Nephron progenitor cell (in vitro differentiated cells): ENCODE results near the gene SPATA20.

Experiments used
- DNase-seq: peaks from one replicate; pipeline ENCODE4 v3.0.0; 2021
- H3K27ac Mint-ChIP-seq: 2 replicates; pipeline ENCODE4 v1.8.0; 2021; ENCODE audit warnings: mild to moderate bottlenecking, moderate library complexity, mixed read lengths
- H3K27me3 Mint-ChIP-seq: 2 replicates; pipeline ENCODE4 v1.8.0; 2021; ENCODE audit warnings: mild to moderate bottlenecking, low read depth, mixed read lengths; ENCODE audit not compliant: poor library complexity
- H3K36me3 Mint-ChIP-seq: 2 replicates; pipeline ENCODE4 v1.8.0; 2021; ENCODE audit warnings: low read depth, mixed read lengths
- H3K4me1 Mint-ChIP-seq: 2 replicates; pipeline ENCODE4 v1.8.0; 2021; ENCODE audit warnings: mixed read lengths
- H3K4me3 Mint-ChIP-seq: 2 replicates; pipeline ENCODE4 v1.8.0; 2021; ENCODE audit warnings: mild to moderate bottlenecking, moderate library complexity, mixed read lengths
- H3K9me3 Mint-ChIP-seq: 2 replicates; pipeline ENCODE4 v1.8.0; 2021; ENCODE audit warnings: mild to moderate bottlenecking, moderate library complexity, mixed read lengths
- TF ChIP-seq, protein P1 (sequence below): fragments of 200-600 bp; sonication (generic); IDR thresholded peaks from 2 replicates; pipeline ENCODE4 v1.5.0; 2021; ENCODE audit warnings: antibody characterized with exemption

The SPATA20 gene

GRCh38 chr17:50579399-50579798 lies 32.4 kb downstream of the SPATA20 start:
- Mint-ChIP-seq H3K27me3 (peaks cover 11% of the 10 kb centered on the region), H3K36me3 (no peaks in the 10 kb centered on the region), H3K9me3 (no peaks in the 10 kb centered on the region), H3K4me1 (peaks cover 69% of the 10 kb centered on the region), H3K4me3 (no peak overlapping the region), H3K27ac (no peak overlapping the region)
- TF ChIP-seq, protein P1, sequence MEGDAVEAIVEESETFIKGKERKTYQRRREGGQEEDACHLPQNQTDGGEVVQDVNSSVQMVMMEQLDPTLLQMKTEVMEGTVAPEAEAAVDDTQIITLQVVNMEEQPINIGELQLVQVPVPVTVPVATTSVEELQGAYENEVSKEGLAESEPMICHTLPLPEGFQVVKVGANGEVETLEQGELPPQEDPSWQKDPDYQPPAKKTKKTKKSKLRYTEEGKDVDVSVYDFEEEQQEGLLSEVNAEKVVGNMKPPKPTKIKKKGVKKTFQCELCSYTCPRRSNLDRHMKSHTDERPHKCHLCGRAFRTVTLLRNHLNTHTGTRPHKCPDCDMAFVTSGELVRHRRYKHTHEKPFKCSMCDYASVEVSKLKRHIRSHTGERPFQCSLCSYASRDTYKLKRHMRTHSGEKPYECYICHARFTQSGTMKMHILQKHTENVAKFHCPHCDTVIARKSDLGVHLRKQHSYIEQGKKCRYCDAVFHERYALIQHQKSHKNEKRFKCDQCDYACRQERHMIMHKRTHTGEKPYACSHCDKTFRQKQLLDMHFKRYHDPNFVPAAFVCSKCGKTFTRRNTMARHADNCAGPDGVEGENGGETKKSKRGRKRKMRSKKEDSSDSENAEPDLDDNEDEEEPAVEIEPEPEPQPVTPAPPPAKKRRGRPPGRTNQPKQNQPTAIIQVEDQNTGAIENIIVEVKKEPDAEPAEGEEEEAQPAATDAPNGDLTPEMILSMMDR: no peak
- DNase-seq: no peak

GRCh38 chr17:50580646-50581045 lies 33.7 kb downstream of the SPATA20 start:
- Mint-ChIP-seq H3K9me3 (no peaks in the 10 kb centered on the region), H3K27ac (no peak overlapping the region), H3K4me1 (peaks cover 76% of the 10 kb centered on the region), H3K27me3 (peaks cover 11% of the 10 kb centered on the region), H3K4me3 (no peak overlapping the region), H3K36me3 (no peaks in the 10 kb centered on the region)
- TF ChIP-seq, protein P1: no peak
- DNase-seq: no peak

GRCh38 chr17:50581316-50581715 lies 34.3 kb downstream of the SPATA20 start:
- H3K27me3 Mint-ChIP-seq: peaks cover 16% of the 10 kb centered on the region
- TF ChIP-seq, protein P1: no peak
- H3K4me1 Mint-ChIP-seq: peaks cover 83% of the 10 kb centered on the region

DNA sequence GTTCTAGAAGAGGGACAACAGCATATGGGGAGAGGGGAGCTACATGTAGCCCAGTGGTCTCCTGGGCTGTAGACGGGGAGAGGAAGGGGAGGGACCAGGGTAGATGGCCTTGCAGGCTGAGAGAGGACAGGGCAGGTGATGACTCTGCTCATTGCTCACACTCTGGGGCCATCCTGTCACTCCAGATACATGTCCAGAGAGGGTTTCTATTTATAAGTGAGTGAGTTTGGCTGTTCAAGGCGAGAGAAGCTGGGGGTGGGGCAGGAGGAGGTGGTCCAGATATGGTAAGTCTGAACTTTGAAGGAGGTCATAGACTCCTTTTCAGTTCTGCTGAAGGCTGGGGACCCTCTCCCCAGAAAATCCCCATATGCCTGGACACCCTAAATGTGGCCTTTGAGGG lies 35.8 kb downstream of the SPATA20 start:
- H3K27ac Mint-ChIP-seq: no peak overlapping the region
- no peaks in the 10 kb centered on the region for H3K36me3 Mint-ChIP-seq
- no peak for DNase-seq
- peaks cover 16% of the 10 kb centered on the region for H3K27me3 Mint-ChIP-seq
- H3K4me3 Mint-ChIP-seq: no peak overlapping the region
- TF ChIP-seq, protein P1: no peak
- H3K4me1 Mint-ChIP-seq: peaks cover 93% of the 10 kb centered on the region
- no peaks in the 10 kb centered on the region for H3K9me3 Mint-ChIP-seq

More at GRCh38 chr17:50581316-50581715, 34.3 kb downstream of the SPATA20 start:
- H3K27ac Mint-ChIP-seq: no peak overlapping the region
- no peaks in the 10 kb centered on the region for H3K9me3 Mint-ChIP-seq
- H3K36me3 Mint-ChIP-seq: no peaks in the 10 kb centered on the region
- H3K4me3 Mint-ChIP-seq: no peak overlapping the region
- no peak for DNase-seq

- Mint-ChIP-seq H3K27ac (peak overlapping the region; percentile 82), H3K36me3 (no peaks in the 10 kb centered on the region), H3K27me3 (peaks cover 16% of the 10 kb centered on the region), H3K9me3 (no peaks in the 10 kb centered on the region), H3K4me3 (peak overlapping the region; percentile 68), H3K4me1 (peaks cover 92% of the 10 kb centered on the region)
- DNase-seq: peak; percentile 64
- TF ChIP-seq, protein P1: no peak
Observed at GRCh38 chr17:50583641-50584040, 36.7 kb downstream of the SPATA20 start.

DNA sequence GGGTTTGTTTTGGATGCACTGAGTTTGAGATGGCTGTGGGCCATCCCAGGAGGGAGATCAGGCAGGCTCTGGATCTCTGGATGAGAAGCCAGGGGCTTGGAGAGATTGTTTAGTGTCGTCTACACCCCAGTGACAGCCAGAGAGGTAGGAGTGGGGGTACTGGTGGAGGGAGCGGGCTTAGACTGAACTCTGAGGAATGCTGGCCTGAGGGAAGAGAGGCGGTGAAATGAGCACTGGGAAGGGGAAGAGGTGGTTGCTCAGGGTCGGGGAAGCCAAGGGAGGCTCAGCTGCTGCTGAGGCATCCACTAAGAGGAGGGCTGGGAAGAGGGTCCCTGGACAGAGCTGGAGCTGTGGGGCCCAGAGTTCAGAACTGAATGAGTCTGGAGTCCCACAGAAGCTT lies 37.1 kb downstream of the SPATA20 start:
- DNase-seq: no peak
- H3K27ac Mint-ChIP-seq: no peak overlapping the region
- H3K4me1 Mint-ChIP-seq: peaks cover 92% of the 10 kb centered on the region
- TF ChIP-seq, protein P1: no peak
- H3K9me3 Mint-ChIP-seq: no peaks in the 10 kb centered on the region
- H3K36me3 Mint-ChIP-seq: no peaks in the 10 kb centered on the region
- peaks cover 14% of the 10 kb centered on the region for H3K27me3 Mint-ChIP-seq
- peak overlapping the region; percentile 68 for H3K4me3 Mint-ChIP-seq
